Heart left ventricle (tissue), 13 donors: ENCODE measurements around the gene RNASEH2C.
"Not testable (repeated sequence)": the region's sequence is repeated elsewhere in the genome, so short reads cannot be mapped to it uniquely, and the experiment has no call there.

Experiments used
- CTCF ChIP-seq, 12 donors: fragments of 200-600 bp; sonication (generic) in 4 of 12; IDR thresholded peaks; one replicate each; pipeline versions ENCODE4 v1.5.0 to v1.8.0; 2018 to 2022; ENCODE audit warnings: antibody characterized with exemption in 12 of 12, mild to moderate bottlenecking in 5 of 12
- POLR2A ChIP-seq, 2 donors: fragments of 450-650 bp; IDR thresholded peaks; one replicate each; pipeline ENCODE4 v1.6.1; 2017; ENCODE audit warnings: antibody characterized with exemption in 2 of 2, mild to moderate bottlenecking in 2 of 2, moderate library complexity in 2 of 2
- donor health status: ischemic (EF 13 %, LVEDD 7.1; RV severe dilation, severe dysfunction).
- donor health status: DM: no; HTN: yes; CAD: no.
- donor health status: DM: no; HTN: no; CAD: no.
- donor health status: ischemic (EF 25% LVEDD 6.9; RV normal size, moderate dysfunction).
- donor health status: ischemic (EF 25% LVEDD 5.7; RV mildly dilated, moderate dysfunction).
- donor health status: ischemic (EF 35%, LVEDD 5.7; RV mildly dilated, moderate dysfunction).
- donor health status: nonischemic (EF 11% LVEDD 7.7; RV severe dilation, severe dysfunction).
- donor health status: DM: yes; HTN: yes; CAD: no.
- donor health status: PGD.
- donor health status: ischemic (EF 29% LVEDD 5.4; RV normal size, mild dysfunction).
- donor health status: nonischemic (EF 23%, LVEDD 6.1; RV moderate dilation, normal function).

- not testable (repeated sequence) for TF ChIP-seq CTCF, POLR2A (IDR thresholded peaks at IDR 0.05)
Observed at GRCh38 chr11:65707002-65707401, 13.6 kb downstream of the RNASEH2C start.
